HEK293 (cell line): ENCODE results near the gene CD93.

ENCODE experiments used
- CTCF ChIA-PET: fragments of 350-600 bp; formaldehyde crosslinking; extraction: SDS; loops from one replicate; lab custom pipeline; 2021; ENCODE audit warnings: antibody characterized with exemption; lab: Yijun Ruan, JAX
- POLR2A ChIA-PET: fragments of 300-600 bp; formaldehyde crosslinking; extraction: SDS; loops from one replicate; lab custom pipeline; 2020; ENCODE audit warnings: antibody characterized with exemption, inconsistent platforms; lab: Yijun Ruan, JAX
- H3K27ac ChIP-seq: fragments of 200-500 bp; sonication (Bioruptor generic); 2 replicates; pipeline ENCODE4 v1.5.1; 2014; ENCODE audit warnings: low read depth, low read length, control low read depth, inconsistent platforms; ENCODE audit errors: extremely low read depth
- H3K36me3 ChIP-seq, 2 experiments: fragments of 200-500 bp in 1 of 2; sonication (Bioruptor generic) in 1 of 2; 1 replicate in 1 of 2; 2 replicates in 1 of 2; pipeline ENCODE4 v1.5.1; 2014 to 2017; ENCODE audit warnings: inconsistent platforms in 2 of 2, low read length in 2 of 2; ENCODE audit not compliant: control insufficient read depth in 2 of 2, insufficient read depth in 1 of 2
- H3K4me1 ChIP-seq: fragments of 200-500 bp; sonication (Bioruptor generic); 2 replicates; pipeline ENCODE4 v1.5.1; 2014; ENCODE audit warnings: mild to moderate bottlenecking, low read length, inconsistent platforms; ENCODE audit not compliant: control insufficient read depth, insufficient read depth
- H3K4me3 ChIP-seq: 2 replicates; pipeline ENCODE4 v1.5.1; 2011; ENCODE audit warnings: low read depth, mild to moderate bottlenecking, control low read depth, low read length, moderate library complexity
- H3K9me3 ChIP-seq: fragments of 200-500 bp; sonication (Bioruptor generic); 2 replicates; pipeline ENCODE4 v1.5.1; 2014; ENCODE audit warnings: low read depth, low read length, inconsistent platforms; ENCODE audit not compliant: control insufficient read depth, insufficient read depth
- BCL6B ChIP-seq: fragments of 450-650 bp; formaldehyde crosslinking; IDR thresholded peaks from 2 replicates; pipeline ENCODE4 v1.5.1; 2017; ENCODE audit warnings: missing biosample characterization, missing genetic modification characterization
- KLF9 ChIP-seq: fragments of 450-650 bp; formaldehyde crosslinking; IDR thresholded peaks from 2 replicates; pipeline ENCODE4 v1.5.1; 2016; ENCODE audit warnings: missing biosample characterization, missing genetic modification characterization, low read depth
- MYNN ChIP-seq: fragments of 450-650 bp; formaldehyde crosslinking; IDR thresholded peaks from 2 replicates; pipeline ENCODE4 v1.5.1; 2016; ENCODE audit warnings: missing biosample characterization, missing genetic modification characterization, borderline replicate concordance
- PRDM1 ChIP-seq: fragments of 450-650 bp; formaldehyde crosslinking; IDR thresholded peaks from 2 replicates; pipeline ENCODE4; 2016; ENCODE audit warnings: missing biosample characterization, missing genetic modification characterization
- REPIN1 ChIP-seq: fragments of 450-650 bp; formaldehyde crosslinking; IDR thresholded peaks from 2 replicates; pipeline ENCODE4 v1.5.1; 2017; ENCODE audit warnings: missing biosample characterization, missing genetic modification characterization, low read depth
- SCRT1 ChIP-seq: fragments of 450-650 bp; formaldehyde crosslinking; IDR thresholded peaks from 2 replicates; pipeline ENCODE4 v1.5.1; 2016; ENCODE audit warnings: missing biosample characterization, missing genetic modification characterization, borderline replicate concordance
- SETDB1 ChIP-seq: IDR thresholded peaks from one replicate; pipeline ENCODE4 v1.6.1; 2017; ENCODE audit warnings: mild to moderate bottlenecking, low read length, moderate library complexity, mixed read lengths; ENCODE audit not compliant: insufficient read length
- ZNF148 ChIP-seq: fragments of 450-650 bp; formaldehyde crosslinking; IDR thresholded peaks from 2 replicates; pipeline ENCODE4 v1.5.0; 2017; ENCODE audit warnings: missing biosample characterization, missing genetic modification characterization, borderline replicate concordance
- ZNF18 ChIP-seq: fragments of 450-650 bp; formaldehyde crosslinking; IDR thresholded peaks from 2 replicates; pipeline ENCODE4 v1.5.1; 2016; ENCODE audit warnings: missing biosample characterization, missing genetic modification characterization
- ZNF2 ChIP-seq: fragments of 450-650 bp; formaldehyde crosslinking; IDR thresholded peaks from 2 replicates; pipeline ENCODE4 v1.5.1; 2016; ENCODE audit warnings: missing biosample characterization, missing genetic modification characterization
- ZNF23 ChIP-seq: fragments of 450-650 bp; formaldehyde crosslinking; IDR thresholded peaks from 2 replicates; pipeline ENCODE4 v1.5.1; 2016; ENCODE audit warnings: missing biosample characterization, missing genetic modification characterization, borderline replicate concordance
- ZNF274 ChIP-seq, 2 experiments: fragments of 200-500 bp in 1 of 2; fragments of 450-650 bp in 1 of 2; sonication (Bioruptor generic) in 1 of 2; formaldehyde crosslinking in 1 of 2; IDR thresholded peaks; 2 replicates each; pipeline versions ENCODE4 v1.5.1 to v1.6.1; 2014 to 2016; ENCODE audit warnings: borderline replicate concordance in 1 of 2, inconsistent platforms in 1 of 2, low read length in 1 of 2, missing biosample characterization in 1 of 2, missing genetic modification characterization in 1 of 2
- ZNF302 ChIP-seq: fragments of 450-650 bp; formaldehyde crosslinking; IDR thresholded peaks from 2 replicates; pipeline ENCODE4 v1.5.1; 2016; ENCODE audit warnings: missing biosample characterization, missing genetic modification characterization, low read depth
- ZNF501 ChIP-seq: fragments of 450-650 bp; formaldehyde crosslinking; IDR thresholded peaks from 2 replicates; pipeline ENCODE4 v1.5.1; 2016; ENCODE audit warnings: missing biosample characterization, missing genetic modification characterization
- ZNF701 ChIP-seq: fragments of 450-650 bp; formaldehyde crosslinking; IDR thresholded peaks from 2 replicates; pipeline ENCODE4 v1.5.1; 2016; ENCODE audit warnings: missing biosample characterization, missing genetic modification characterization
- ZSCAN5A ChIP-seq: fragments of 450-650 bp; formaldehyde crosslinking; IDR thresholded peaks from 2 replicates; pipeline ENCODE4 v1.5.1; 2016; ENCODE audit warnings: missing biosample characterization, missing genetic modification characterization
- TF ChIP-seq, protein P1 (sequence below): fragments of 450-650 bp; formaldehyde crosslinking; IDR thresholded peaks from 2 replicates; pipeline ENCODE4 v1.5.1; 2017; ENCODE audit warnings: missing biosample characterization, missing genetic modification characterization
- TF ChIP-seq, protein P2 (sequence below): fragments of 450-650 bp; formaldehyde crosslinking; IDR thresholded peaks from 2 replicates; pipeline ENCODE4 v1.5.1; 2016; ENCODE audit warnings: missing biosample characterization, missing genetic modification characterization

Gene CD93

DNA sequence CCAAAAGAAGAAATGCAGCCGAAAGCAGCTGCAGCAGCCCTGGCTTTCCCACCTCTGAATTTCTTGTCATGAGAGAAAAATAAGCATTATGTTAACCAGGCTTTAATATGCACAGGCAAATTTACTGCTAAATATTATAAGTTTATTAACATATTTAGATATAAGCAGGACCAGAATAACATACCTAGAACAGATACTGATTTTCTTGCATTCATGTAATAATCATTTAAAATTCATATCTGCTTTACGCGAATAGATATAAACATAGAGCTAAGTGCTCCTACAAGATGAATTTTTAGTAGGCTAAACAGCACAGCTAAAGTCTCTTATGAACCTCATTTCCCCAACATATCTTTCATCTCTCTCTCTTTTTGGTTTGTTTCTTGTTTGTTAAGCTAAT, 14.7 kb downstream of the CD93 start:
- POLR2A ChIA-PET, result no interaction called here
- H3K36me3 ChIP-seq, result no peaks in the 10 kb centered on the region
- TF ChIP-seq ZNF148 (tag by site-specific recombination), result no peak
- no peak for TF ChIP-seq ZNF701
- no peak for TF ChIP-seq BCL6B (tag by site-specific recombination)
- no peak for TF ChIP-seq KLF9 (tag by site-specific recombination)
- TF ChIP-seq ZNF2, result no peak
- no peak for TF ChIP-seq ZNF23 (tag by site-specific recombination)
- TF ChIP-seq REPIN1 (tag by site-specific recombination), result no peak
- TF ChIP-seq SCRT1 (tag by site-specific recombination), result no peak
- TF ChIP-seq ZNF501 (tag by site-specific recombination), result no peak
- no peak for TF ChIP-seq ZNF274 (IDR thresholded peaks at IDR 0.05; ENCODE audit: low read length)
- no peak for TF ChIP-seq ZNF274 (tag by site-specific recombination; IDR thresholded peaks at IDR 0.05; ENCODE audit: borderline replicate concordance)
- no peak for TF ChIP-seq ZSCAN5A (tag by site-specific recombination)
- TF ChIP-seq, protein P1, sequence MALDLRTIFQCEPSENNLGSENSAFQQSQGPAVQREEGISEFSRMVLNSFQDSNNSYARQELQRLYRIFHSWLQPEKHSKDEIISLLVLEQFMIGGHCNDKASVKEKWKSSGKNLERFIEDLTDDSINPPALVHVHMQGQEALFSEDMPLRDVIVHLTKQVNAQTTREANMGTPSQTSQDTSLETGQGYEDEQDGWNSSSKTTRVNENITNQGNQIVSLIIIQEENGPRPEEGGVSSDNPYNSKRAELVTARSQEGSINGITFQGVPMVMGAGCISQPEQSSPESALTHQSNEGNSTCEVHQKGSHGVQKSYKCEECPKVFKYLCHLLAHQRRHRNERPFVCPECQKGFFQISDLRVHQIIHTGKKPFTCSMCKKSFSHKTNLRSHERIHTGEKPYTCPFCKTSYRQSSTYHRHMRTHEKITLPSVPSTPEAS (tag by site-specific recombination), result no peak
- TF ChIP-seq, protein P2, sequence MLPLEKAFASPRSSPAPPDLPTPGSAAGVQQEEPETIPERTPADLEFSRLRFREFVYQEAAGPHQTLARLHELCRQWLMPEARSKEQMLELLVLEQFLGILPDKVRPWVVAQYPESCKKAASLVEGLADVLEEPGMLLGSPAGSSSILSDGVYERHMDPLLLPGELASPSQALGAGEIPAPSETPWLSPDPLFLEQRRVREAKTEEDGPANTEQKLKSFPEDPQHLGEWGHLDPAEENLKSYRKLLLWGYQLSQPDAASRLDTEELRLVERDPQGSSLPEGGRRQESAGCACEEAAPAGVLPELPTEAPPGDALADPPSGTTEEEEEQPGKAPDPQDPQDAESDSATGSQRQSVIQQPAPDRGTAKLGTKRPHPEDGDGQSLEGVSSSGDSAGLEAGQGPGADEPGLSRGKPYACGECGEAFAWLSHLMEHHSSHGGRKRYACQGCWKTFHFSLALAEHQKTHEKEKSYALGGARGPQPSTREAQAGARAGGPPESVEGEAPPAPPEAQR (tag by site-specific recombination), result no peak
- TF ChIP-seq ZNF18 (tag by site-specific recombination), result no peak
- no peak for TF ChIP-seq ZNF302
- no peak for TF ChIP-seq PRDM1 (tag by site-specific recombination)
- TF ChIP-seq MYNN (tag by site-specific recombination), result no peak
- TF ChIP-seq SETDB1, result no peak
- TF ChIP-seq, all 188 proteins: peak for 0
- Histone ChIP-seq H3K4me1 (0 out of 2 replicates have a peak, but pooled peaks cover 2% of the 10 kb centered on the region), H3K9me3 (no peaks in the 10 kb centered on the region), H3K27ac (no peak overlapping the region), H3K4me3 (no peak overlapping the region)
- CTCF ChIA-PET, result no interaction called here
